Glutamatergic neuron (in vitro differentiated cells): ENCODE results near the gene INTS13. TPM values are rescaled to one million over a fixed set of nuclear protein-coding genes. Genes with fewer than 3 reads are reported as not detected.
A peak's percentile ranks its signal among the peaks of the same experiment; 100 is the strongest.

Experiments
- DNase-seq: peaks from one replicate; pipeline ENCODE4 v3.0.0; 2022
- H3K27ac Mint-ChIP-seq: one replicate; pipeline ENCODE4 v1.8.0; 2020; ENCODE audit warnings: mild to moderate bottlenecking, mixed read lengths, inconsistent platforms; ENCODE audit not compliant: unreplicated experiment
- H3K27me3 Mint-ChIP-seq: one replicate; pipeline ENCODE4 v1.8.0; 2020; ENCODE audit warnings: mild to moderate bottlenecking, moderate library complexity, mixed read lengths, inconsistent platforms; ENCODE audit not compliant: unreplicated experiment
- H3K36me3 Mint-ChIP-seq: one replicate; pipeline ENCODE4 v1.8.0; 2020; ENCODE audit warnings: mild to moderate bottlenecking, mixed read lengths, inconsistent platforms; ENCODE audit not compliant: unreplicated experiment
- H3K4me1 Mint-ChIP-seq: one replicate; pipeline ENCODE4 v1.8.0; 2020; ENCODE audit warnings: mild to moderate bottlenecking, low read depth, mixed read lengths, inconsistent platforms; ENCODE audit not compliant: unreplicated experiment
- H3K4me3 Mint-ChIP-seq: one replicate; pipeline ENCODE4 v1.8.0; 2020; ENCODE audit warnings: mild to moderate bottlenecking, mixed read lengths, inconsistent platforms; ENCODE audit not compliant: unreplicated experiment
- H3K9me3 Mint-ChIP-seq: one replicate; pipeline ENCODE4 v1.8.0; 2020; ENCODE audit warnings: mild to moderate bottlenecking, moderate library complexity, mixed read lengths, inconsistent platforms; ENCODE audit not compliant: unreplicated experiment
- CTCF ChIP-seq: fragments of 200-600 bp; sonication (generic); IDR thresholded peaks from one replicate; pipeline ENCODE4 v1.5.0; 2021; ENCODE audit not compliant: partially characterized antibody, unreplicated experiment
- long read RNA-seq: library from polyadenylated mRNA; unstranded; transcript quantifications from one replicate; pipeline ENCODE4 v2.0.0, GENCODE V29; 2020; ENCODE audit not compliant: unreplicated experiment
- total RNA-seq: library from RNA; stranded (reverse); fragmentation: NEBNext Ultra II Directional; extraction: Animal tissue kit (Norgen Biotek cat#: 25700); gene quantifications from one replicate; pipeline ENCODE4 v1.2.1, GENCODE V29; 2021; ENCODE audit not compliant: unreplicated experiment

Gene INTS13, protein sequence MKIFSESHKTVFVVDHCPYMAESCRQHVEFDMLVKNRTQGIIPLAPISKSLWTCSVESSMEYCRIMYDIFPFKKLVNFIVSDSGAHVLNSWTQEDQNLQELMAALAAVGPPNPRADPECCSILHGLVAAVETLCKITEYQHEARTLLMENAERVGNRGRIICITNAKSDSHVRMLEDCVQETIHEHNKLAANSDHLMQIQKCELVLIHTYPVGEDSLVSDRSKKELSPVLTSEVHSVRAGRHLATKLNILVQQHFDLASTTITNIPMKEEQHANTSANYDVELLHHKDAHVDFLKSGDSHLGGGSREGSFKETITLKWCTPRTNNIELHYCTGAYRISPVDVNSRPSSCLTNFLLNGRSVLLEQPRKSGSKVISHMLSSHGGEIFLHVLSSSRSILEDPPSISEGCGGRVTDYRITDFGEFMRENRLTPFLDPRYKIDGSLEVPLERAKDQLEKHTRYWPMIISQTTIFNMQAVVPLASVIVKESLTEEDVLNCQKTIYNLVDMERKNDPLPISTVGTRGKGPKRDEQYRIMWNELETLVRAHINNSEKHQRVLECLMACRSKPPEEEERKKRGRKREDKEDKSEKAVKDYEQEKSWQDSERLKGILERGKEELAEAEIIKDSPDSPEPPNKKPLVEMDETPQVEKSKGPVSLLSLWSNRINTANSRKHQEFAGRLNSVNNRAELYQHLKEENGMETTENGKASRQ
- 16.9 TPM for total RNA-seq
- long read RNA-seq, partial matches to known transcripts = 3 of 9 reads
- long read RNA-seq, other reads (novel, unspliced or antisense) = 3 of 9 reads

GRCh38 chr12:26937863-26938700 lies at the start of gene INTS13, which contains the start of gene FGFR1OP2:
INTS13 (minus strand) TSS chr12:26937981; CDS start chr12:26936803, 1,178 bp downstream.
FGFR1OP2 (plus strand) TSS chr12:26938470; CDS start chr12:26954159, 15,689 bp downstream.
- TF ChIP-seq CTCF = no peak
- peaks cover 10% of the 10 kb centered on the region for H3K4me1 Mint-ChIP-seq
- H3K27ac Mint-ChIP-seq = peak within 1 kb of the TSS; percentile 97
- DNase-seq = peak; percentile 99
- H3K9me3 Mint-ChIP-seq = peaks cover 5% of the 10 kb centered on the region
- peaks cover 6% of the 10 kb centered on the region for H3K27me3 Mint-ChIP-seq
- no peaks in the 10 kb centered on the region for H3K36me3 Mint-ChIP-seq
- peak within 1 kb of the TSS; percentile 89 for H3K4me3 Mint-ChIP-seq

DNA sequence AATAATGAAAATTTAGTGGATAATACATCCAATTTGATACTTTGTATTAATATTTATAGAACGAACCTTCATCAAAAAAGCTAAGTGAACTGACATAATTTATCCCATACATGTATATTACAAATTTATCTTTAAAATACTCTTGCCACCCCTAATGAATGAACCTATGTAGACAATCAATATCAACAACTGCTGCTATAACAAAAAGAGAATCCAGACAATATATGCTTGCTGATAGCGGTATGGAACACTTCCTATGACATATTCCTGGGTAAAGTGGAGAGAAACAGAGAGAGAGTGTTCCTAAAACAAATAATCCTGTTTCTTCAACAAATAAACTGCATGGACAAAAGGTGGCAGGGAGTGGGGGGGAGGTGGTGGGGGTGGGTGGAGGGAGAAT lies 45.1 kb upstream of the INTS13 start:
- H3K9me3 Mint-ChIP-seq = peaks cover 3% of the 10 kb centered on the region
- DNase-seq = no peak
- no peak overlapping the region for H3K27ac Mint-ChIP-seq
- peaks cover 6% of the 10 kb centered on the region for H3K4me1 Mint-ChIP-seq
- no peak for TF ChIP-seq CTCF
- H3K27me3 Mint-ChIP-seq = no peaks in the 10 kb centered on the region
- no peak overlapping the region for H3K4me3 Mint-ChIP-seq
- H3K36me3 Mint-ChIP-seq = peaks cover 7% of the 10 kb centered on the region

GRCh38 chr12:26979733-26980132 lies 42.0 kb upstream of the INTS13 start:
- Mint-ChIP-seq H3K9me3 (no peaks in the 10 kb centered on the region), H3K27me3 (no peaks in the 10 kb centered on the region), H3K27ac (peak overlapping the region; percentile 75), H3K4me3 (peak overlapping the region; percentile 4), H3K4me1 (peaks cover 6% of the 10 kb centered on the region), H3K36me3 (no peaks in the 10 kb centered on the region)
- no peak for DNase-seq
- TF ChIP-seq CTCF = no peak

- Mint-ChIP-seq H3K27ac (no peak overlapping the region), H3K4me1 (peaks cover 6% of the 10 kb centered on the region)
- DNase-seq = no peak
Measured at GRCh38 chr12:26978801-26979200, 41.0 kb upstream of the INTS13 start.

More at GRCh38 chr12:26978801-26979200, 41.0 kb upstream of the INTS13 start:
- no peak overlapping the region for H3K4me3 Mint-ChIP-seq
- H3K36me3 Mint-ChIP-seq = no peaks in the 10 kb centered on the region
- no peaks in the 10 kb centered on the region for H3K27me3 Mint-ChIP-seq
- no peak for TF ChIP-seq CTCF
- no peaks in the 10 kb centered on the region for H3K9me3 Mint-ChIP-seq
